Measurements from ENCODE around the gene TRMT10A. TPM values are rescaled to one million over a fixed set of nuclear protein-coding genes. Genes with fewer than 3 reads are reported as not detected.

The TRMT10A gene
- total RNA-seq, 1 experiment from 2014 or later: 7.4 TPM

DNA sequence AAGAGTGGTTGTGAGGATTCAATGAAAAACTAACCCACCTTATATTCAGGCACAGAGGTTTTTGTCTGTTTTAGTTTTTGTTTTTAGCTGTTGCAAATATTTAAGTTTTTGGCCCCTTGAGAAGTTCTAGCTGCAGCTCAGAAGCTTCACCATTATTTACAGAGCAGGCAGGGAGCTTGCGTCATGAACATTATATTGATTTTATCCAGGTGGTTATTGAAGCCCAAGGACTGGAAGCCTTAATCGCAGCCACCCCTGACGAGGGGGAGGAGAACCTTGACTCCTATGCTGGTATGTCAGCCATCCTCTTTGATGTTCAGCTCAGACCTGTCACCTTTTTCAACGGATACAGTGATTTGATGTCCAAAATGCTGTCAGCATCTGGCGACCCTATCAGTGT is 48.9 kb upstream of the TRMT10A start:
- Histone ChIP-seq H3K4me2 (ENCODE audit: low read length) (no peak overlapping the region), H4K20me1 (ENCODE audit: insufficient read depth) (no peaks in the 10 kb centered on the region)
- no TSS peak for BruUV-seq (replicated peaks)

GRCh38 chr4:99612281-99612680 is 48.4 kb upstream of the TRMT10A start:
- H3K27ac ChIP-seq (ENCODE audit: low read depth, low read length): no peak overlapping the region
- POLR2A ChIA-PET: no interaction called here
- ATAC-seq: no peak
- H2AFZ ChIP-seq (ENCODE audit: low read depth, low read length, poor library complexity, severe bottlenecking): no peak overlapping the region
- no peaks in the 10 kb centered on the region for H3K27me3 ChIP-seq (ENCODE audit: insufficient read depth, low read length)
- H3K4me3 ChIP-seq (replicated peaks in 1 of 2; ENCODE audit: low read depth in 1 of 2, low read length in 2 of 2): no peak overlapping the region
- CTCF ChIA-PET: no interaction called here
- no peaks in the 10 kb centered on the region for H3K9me3 ChIP-seq (ENCODE audit: control insufficient read depth in 1 of 2, insufficient read depth in 1 of 2, low read depth in 1 of 2, low read length in 2 of 2)
- H4K20me1 ChIP-seq (ENCODE audit: insufficient read depth): no peaks in the 10 kb centered on the region
- no peaks in the 10 kb centered on the region for H3K36me3 ChIP-seq (ENCODE audit: control insufficient read depth in 1 of 2, insufficient read depth in 2 of 2, low read length in 2 of 2)
- no peaks in the 10 kb centered on the region for H3K79me2 ChIP-seq (ENCODE audit: insufficient read depth, low read length)
- no peak overlapping the region for H3K9ac ChIP-seq (ENCODE audit: low read length)
- intact Hi-C loops (cut with micrococcal nuclease): no loop called here
- no TSS peak for BruUV-seq (replicated peaks)
- no peaks in the 10 kb centered on the region for H3K9me2 ChIP-seq (ENCODE audit: insufficient read depth)
- TF ChIP-seq SRF (IDR thresholded peaks at IDR 0.05; ENCODE audit: low read depth): no peak
- TF ChIP-seq FOSL1 (IDR thresholded peaks at IDR 0.05; ENCODE audit: low read depth): no peak
- no peak for TF ChIP-seq REST (IDR thresholded peaks at IDR 0.05; ENCODE audit: low read depth)
- no peak overlapping the region for H3K4me2 ChIP-seq (ENCODE audit: low read length)
- RAD21 ChIA-PET (ENCODE audit: low non-redundant PET in 1 of 2, low total read pairs in 2 of 2, uncharacterized antibody in 2 of 2, unreplicated experiment in 2 of 2): no interaction called here
- DNase-seq (ENCODE audit: low read depth, low spot score): no peak
- no peaks in the 10 kb centered on the region for H3K4me1 ChIP-seq (ENCODE audit: control insufficient read depth in 1 of 2, insufficient read depth in 2 of 2, low read length in 2 of 2)

More for the DNA sequence above, 48.9 kb upstream of the TRMT10A start:
- ChIA-PET CTCF (no interaction called here), POLR2A (no interaction called here), RAD21 (ENCODE audit: low non-redundant PET in 1 of 2, low total read pairs in 2 of 2, uncharacterized antibody in 2 of 2, unreplicated experiment in 2 of 2) (no interaction called here)
- no peak overlapping the region for H3K9ac ChIP-seq (ENCODE audit: low read length)
- H3K27ac ChIP-seq (ENCODE audit: low read depth, low read length): no peak overlapping the region
- H3K9me2 ChIP-seq (ENCODE audit: insufficient read depth): no peaks in the 10 kb centered on the region
- no peaks in the 10 kb centered on the region for H3K79me2 ChIP-seq (ENCODE audit: insufficient read depth, low read length)
- ATAC-seq: no peak
- H3K36me3 ChIP-seq (ENCODE audit: control insufficient read depth in 1 of 2, insufficient read depth in 2 of 2, low read length in 2 of 2): no peaks in the 10 kb centered on the region
- intact Hi-C loops (cut with micrococcal nuclease): no loop called here
- H3K4me1 ChIP-seq (ENCODE audit: control insufficient read depth in 1 of 2, insufficient read depth in 2 of 2, low read length in 2 of 2): no peaks in the 10 kb centered on the region
- H3K4me3 ChIP-seq (replicated peaks in 1 of 2; ENCODE audit: low read depth in 1 of 2, low read length in 2 of 2): no peak overlapping the region
- no peak for DNase-seq (ENCODE audit: low read depth, low spot score)
- TF ChIP-seq POLR2AphosphoS5 (IDR thresholded peaks at IDR 0.05; ENCODE audit: low read depth, low read length): no peak
- no peaks in the 10 kb centered on the region for H3K9me3 ChIP-seq (ENCODE audit: control insufficient read depth in 1 of 2, insufficient read depth in 1 of 2, low read depth in 1 of 2, low read length in 2 of 2)
- no peaks in the 10 kb centered on the region for H3K27me3 ChIP-seq (ENCODE audit: insufficient read depth, low read length)
- H2AFZ ChIP-seq (ENCODE audit: low read depth, low read length, poor library complexity, severe bottlenecking): no peak overlapping the region

All from HCT116 (cell line).